Kidney glomerular epithelial cell (primary cell): Measurements from ENCODE around the gene HSPB7.
"Not testable (repeated sequence)": the region's sequence is repeated elsewhere in the genome, so short reads cannot be mapped to it uniquely, and the experiment has no call there.

ENCODE experiments used
- DNase-seq: peaks from one replicate; lab custom pipeline; 2025; lab: John Stamatoyannopoulos, UW

HSPB7 gene

DNA sequence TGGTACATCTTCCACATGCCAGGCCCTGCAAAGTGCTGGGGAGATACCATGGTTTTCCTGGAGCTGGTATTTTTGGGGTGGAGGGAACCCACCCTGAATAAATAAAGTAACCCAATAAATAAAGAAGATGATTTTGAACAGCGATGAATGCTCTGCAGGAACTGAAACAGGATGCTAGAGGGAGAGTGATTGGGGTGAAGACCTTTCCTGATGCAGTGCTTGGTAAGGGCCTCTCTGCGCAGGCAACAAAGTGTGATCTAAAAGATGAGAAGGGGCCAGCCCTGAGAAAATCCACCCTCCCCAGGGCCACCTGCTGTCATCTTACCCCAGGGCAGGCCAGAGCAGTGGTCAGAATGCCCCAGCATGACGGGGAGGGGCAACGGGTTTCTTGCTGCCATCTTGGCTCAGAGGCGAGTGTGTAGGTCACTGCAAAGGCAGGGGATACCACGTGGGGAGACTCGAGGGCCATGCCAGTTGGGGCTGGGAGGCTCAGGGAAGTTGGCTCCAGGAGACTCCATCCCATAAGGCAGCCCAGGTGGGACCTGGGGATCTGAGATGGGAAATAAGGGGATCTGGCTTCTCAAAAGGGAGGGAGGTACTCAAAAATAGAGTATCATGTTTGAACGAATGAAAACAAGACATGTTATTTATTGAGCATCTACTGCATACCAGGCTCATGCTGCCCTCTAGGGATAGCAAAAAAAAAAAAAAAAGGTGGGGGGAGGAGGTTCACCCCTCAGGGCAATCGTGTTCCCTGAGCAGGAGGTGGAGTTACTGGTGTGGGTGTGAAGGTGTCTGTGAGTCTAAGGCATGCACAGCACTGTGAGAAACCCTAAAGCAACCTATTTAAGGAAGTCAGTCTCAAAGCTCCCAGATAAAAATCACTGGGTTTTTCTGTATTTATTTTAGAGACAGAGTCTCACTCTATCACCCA, 11.0 kb downstream of the HSPB7 start:
- no peak for DNase-seq

DNA sequence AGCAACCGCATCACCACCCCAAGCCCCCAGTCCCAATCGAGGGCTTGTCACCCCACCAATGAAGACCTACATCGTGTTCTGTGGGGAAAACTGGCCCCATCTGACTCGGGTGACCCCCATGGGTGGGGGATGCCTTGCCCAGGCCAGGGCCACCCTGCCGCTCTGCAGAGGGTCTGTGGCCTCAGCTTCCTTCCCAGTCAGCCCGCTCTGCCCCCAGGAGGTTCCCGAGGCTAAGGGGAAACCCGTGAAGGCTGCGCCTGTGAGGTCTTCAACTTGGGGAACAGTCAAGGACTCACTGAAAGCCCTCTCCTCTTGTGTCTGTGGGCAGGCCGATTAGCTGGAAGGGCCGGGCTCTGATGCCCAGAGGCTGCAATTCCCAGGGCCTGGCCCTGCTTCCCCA, 11.8 kb downstream of the HSPB7 start:
- DNase-seq = no peak

DNA sequence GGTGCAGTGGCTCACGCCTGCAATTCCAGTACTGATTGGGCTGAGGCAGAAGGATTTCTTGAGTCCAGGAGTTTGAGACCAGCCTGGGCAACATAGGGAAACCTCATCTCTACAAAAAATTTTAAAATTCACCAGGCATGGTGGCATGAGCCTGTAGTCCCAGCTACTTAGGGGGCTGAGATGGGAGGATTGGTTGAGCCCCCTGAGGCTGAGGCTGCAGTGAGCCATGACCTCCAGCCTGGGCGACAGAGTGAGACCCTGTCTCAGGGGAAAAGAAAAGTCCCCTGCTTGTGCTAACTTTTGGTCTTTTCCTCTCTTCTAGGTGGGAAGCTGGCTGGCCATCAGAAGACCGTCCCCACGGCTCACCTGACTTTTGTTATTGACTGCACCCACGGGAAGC, 12.2 kb downstream of the HSPB7 start:
- no peak for DNase-seq

DNA sequence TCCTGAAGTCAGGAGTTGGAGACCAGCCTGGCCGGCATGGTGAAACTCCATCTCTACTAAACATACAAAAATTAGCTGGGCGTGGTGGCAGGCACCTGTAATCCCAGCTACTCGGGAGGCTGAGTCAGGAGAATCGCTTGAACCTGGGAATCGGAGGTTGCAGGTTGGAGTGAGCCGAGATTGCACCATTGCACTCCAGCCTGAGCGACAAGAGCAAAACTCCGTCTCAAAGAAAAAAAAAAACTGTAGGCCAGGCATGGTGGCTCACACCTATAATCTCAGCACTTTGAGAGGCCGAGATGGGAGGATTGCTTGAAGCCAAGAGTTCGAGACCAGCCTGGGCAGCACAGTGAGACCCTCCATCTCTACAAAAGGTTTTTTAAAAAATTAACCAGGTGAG, 16.6 kb downstream of the HSPB7 start:
- not testable (repeated sequence) for DNase-seq

DNA sequence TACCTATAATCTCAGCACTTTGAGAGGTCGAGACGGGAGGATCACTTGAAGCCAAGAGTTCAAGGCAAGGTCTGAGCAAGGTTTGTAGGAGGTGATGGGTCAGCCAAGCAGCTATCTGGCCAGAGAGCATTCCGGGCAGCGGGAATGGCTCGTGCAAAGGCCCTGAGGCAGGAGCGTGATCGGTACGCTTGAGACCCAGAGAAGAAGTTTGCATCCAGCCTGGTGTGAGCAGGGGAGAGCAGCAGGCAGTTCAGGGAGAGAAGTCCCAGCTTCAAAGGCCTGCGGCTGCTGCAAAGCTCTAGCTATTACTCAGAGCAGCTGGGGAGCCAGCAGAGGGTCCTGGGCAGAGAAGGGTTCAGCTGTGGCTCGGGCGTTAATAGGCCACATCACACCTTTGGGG, 18.9 kb downstream of the HSPB7 start:
- no peak for DNase-seq

DNA sequence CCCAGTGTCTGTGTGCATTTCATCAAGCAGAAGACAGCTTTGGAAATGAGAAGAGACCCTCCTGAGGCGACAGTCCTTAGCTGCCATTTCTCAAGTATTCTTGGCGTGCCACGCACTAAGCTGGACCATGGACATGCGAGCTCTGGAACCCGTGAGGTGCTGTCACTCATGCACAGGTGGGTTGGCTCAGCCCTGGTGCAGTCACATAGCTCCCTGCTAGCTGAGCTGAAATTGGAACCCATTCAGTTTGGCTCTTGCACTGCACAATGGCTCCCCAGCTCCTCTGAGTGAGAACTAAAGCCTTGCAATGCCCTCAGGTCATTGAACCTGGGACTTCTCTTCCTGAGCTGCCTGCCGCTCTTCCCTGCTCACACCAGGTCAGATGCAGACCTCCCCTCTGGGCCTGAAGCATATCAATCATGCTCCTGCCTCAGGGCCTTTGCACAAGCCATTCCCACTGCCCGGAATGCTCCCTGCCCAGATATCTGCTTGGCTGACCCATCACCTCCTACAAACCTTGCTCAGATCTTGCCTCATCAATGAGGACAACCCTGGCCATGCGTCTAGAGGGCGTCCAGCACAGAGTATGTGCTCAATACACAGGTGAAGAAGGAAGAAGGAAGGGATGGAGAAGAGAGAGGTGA, 20.1 kb downstream of the HSPB7 start:
- no peak for DNase-seq

DNA sequence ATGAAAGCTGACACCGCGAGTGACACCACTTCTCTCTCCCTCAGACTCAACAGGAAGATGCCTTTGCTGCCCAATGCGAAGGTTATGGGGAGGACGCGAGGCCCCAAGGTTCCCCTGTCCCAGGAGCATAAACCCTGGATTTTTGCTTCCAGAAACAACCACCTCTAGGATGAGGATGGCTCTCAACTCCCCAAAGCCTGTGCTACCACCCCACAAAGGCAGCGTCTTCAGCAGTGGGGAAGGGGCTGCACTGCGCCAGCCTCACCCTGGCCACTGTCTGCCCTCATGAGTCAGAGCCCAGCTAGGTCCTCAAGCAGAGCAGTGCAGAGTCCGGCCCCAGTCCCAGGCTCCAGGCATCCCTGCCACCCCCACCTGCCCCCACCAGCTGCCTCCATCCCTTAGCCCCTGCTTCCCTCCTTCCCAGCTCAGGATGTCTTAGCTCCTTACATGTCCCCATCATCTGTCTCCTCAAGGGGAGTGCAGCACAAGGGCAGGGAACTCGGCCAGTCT, 20.7 kb downstream of the HSPB7 start:
- DNase-seq = no peak

DNA sequence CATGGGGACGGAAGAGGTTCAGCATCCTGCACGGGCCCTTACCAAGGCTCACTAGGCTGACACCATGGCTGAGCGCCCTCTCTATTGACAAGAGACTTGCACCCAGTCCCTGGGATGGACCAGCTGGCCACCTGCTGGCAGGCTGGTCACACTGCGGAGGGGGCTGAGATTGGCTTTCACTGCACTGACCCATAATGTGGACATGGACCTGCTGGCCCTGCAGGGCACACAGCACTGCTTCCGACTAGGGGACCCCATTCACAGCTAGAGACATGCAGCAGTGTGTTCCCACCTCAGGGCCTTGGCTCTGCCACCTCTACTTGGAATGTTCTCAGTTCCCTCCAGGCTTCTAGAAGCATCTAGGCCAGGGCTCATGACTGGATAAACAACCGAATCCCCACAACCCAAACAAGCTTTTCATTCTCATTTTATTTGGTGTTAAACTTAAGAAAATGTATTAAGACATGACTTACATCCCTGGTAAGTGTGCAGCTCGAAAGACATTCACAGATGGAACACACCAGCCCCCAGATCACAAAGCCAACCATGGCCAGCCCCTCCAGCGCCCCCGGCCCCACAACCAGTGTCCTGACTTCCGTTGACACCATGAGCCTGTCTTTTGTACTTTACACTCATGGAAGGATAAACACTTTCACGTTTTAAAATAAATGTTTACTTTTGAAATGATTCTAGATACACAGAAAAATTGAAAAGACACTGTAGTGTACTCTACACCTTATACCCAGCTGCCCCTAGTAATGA, 23.1 kb downstream of the HSPB7 start:
- DNase-seq = no peak

DNA sequence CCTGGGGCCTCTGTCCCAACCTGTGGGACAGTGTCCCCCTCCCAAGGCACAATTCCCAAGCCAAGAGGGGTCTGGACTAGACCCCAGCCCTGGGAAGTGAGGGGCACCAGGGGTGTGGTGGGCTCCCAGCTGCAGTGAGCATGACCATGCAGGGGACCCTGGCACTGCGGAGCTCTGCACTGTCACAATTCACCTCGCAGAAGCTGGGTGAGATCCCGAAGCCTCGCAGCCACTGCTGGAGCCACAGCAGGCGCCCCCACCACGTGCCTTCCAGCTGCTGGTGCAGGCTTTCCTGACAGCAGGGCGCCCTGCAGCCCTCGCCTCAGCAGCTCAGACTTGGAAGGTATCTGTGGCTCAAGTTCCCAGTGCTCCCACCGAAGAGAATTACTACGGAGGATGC, 23.8 kb downstream of the HSPB7 start:
- DNase-seq = no peak

DNA sequence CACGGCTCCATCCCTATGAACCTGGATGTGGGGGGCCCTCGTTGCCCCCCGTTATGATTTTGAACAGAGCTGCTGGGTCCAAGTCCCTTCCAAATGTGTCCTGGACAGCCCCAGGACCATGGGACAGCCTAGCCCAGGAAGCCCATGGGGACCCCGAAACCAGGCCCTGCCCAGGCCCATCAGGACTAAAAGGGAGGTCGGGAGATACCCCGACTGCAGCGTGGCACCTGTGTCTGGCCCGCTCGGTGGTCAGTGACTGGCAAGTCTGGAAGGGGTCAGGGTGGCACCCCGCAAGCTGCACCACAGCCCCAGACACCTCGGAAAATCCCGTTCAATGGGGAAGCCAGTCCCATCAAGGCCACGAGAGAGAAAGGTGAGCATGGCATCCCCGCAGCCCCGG, 24.2 kb downstream of the HSPB7 start:
- no peak for DNase-seq

DNA sequence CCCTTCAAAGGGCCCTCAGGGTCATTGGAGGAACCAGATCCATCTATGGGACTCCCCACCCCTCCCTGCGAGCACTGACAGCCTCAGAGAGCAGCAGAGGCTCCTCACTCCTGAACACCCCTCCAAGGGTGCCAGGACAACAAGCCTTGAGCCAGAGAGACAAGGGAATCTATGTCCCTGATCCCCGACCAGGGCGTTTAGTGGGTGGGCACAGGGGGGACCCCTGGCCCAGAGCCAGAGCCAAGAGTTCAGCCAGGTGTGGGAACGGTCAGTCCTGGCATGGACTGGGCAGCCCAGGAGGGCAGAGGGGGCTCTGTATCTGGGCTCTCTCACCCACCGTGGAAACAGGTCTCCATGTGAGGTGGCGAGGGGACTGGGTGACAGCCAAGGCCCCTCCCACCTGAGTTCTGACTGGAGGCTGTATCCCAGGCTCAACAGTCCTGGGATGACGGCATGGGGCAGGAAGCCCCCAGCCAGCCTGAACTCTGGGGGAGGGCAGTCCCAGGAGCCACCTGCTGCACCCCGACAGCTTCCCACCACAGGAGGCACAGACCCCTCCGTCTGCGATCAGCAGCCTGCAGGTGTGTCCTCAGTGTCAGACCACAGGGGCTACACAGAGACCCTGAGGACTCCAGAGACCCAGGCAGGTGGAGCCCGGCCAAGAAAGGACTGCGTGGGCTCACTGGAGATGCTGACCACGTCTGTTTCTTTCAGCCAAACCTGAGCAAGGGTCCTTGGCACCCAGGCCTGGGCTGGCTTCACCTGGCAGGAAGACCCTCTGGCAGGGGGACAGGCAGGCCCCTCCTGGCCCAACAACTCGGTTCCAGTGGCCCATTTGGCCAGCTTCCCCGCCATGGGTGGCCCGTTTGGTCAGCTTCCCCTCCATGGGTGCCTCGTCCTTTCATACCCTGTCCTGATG, 25.0 kb downstream of the HSPB7 start:
- DNase-seq = no peak

DNA sequence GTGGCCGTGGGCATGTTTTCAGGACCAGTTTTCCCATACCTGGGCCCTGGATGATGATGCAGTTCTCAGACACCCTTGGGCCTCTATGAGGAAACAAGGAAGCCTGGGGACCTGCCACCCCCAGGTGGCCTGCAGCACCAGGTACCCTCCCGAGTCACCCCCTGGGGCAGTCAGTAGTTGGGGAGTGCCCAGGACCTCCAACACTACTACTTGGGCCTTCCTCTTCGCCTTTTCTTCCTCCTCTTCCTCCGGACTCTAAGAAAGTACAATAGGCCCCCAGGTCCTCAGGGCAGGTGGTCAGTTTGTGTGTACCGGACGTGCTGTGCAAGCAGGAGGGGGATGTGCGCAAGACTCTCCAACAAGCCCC, 25.7 kb downstream of the HSPB7 start:
- DNase-seq = no peak

DNA sequence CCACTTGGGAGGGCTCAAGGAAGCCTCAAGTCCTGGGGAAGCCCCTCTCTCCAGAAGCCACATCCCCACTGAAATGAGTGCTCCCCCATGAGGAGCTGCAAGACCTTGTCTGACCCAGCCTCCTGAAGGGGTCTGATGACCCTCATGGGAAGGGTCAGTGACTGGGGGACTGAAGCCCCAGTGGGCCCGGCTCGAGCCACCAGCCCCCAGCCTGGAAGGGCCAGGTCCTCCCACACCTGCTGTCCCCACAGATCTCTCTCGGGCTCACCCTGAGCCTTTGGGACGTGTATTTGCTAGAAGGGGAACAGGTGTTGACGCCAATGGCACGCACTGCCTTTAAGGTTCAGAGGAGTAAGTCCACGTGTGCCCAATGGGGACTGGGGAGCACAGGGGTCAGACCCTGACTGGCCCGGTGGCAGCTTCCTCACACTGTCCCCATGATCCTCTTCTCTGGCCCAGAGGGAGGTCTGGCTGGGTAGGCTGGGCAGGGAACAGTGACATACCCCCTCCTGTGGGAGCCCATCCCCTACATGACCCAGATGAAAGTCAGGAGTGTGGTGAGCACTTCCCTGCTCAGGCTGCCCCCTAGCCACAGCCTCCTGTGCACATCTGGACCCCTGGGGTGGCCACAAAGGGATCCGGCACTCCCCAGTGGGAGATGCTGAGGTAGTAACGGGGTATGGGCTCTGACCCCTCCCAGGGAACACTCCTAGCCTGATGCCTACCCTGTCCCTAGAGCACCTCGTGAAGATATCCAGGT, 26.2 kb downstream of the HSPB7 start:
- no peak for DNase-seq

DNA sequence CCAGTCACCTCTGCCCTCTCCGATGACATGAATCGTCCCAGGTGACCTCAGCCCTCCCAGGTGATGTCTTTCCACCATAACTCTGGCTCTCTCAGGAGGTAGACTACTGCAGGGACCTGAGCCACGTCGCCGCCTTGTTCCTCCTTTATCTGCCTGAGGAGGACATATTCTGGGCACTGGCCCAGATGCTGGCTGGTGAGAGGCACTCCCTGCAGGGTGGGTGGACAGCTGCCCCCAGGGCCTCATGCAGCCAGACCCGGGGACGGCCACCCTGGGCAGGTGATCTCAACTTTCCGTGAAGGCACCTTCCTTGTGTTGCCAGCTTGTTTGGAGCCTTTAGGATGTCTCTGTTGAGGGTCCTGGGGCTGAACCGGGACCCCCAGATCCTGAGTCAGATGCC, 28.1 kb downstream of the HSPB7 start:
- no peak for DNase-seq

DNA sequence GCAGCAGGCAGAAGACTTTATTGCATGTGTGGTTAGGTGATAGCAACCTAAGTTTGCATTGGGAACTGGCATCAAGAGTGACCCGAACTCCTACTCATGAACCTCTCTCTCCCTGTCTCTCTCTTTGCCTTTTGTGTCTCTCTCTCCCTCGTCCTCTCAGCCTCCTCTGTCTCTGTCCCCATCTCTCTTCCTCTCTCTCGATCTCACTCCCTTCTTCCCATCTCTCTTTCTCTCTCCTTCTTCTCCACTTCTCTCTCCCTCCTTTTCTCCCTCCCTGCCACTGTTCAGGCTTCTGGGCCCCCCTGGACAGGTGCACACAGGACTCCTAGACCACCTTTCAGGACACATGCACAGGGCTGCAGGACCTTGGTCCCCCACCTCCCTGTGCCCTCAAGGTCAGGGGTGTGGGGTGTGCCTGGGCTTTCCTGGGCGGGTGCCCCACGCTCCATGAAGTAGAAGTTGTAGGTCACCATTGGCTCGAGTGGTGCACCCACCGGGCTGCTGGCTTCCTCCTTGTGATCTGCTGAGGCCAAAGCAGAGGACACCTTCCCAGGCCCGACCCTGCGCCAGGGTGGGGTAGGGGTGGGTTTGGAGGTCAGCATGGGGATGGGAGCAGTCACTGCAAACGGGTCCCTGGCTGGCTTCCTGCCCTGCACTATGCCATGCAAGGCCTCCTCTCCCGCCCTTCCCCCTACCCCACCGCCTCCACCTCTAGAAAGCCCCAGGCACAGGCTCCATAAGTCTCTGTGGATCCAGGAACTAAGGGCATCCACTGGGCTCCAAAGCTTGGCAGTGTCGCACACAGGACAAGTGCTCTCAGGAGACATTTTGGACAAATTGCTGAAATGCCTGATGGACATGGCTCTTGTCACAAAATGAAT, 28.7 kb downstream of the HSPB7 start:
- DNase-seq = no peak

DNA sequence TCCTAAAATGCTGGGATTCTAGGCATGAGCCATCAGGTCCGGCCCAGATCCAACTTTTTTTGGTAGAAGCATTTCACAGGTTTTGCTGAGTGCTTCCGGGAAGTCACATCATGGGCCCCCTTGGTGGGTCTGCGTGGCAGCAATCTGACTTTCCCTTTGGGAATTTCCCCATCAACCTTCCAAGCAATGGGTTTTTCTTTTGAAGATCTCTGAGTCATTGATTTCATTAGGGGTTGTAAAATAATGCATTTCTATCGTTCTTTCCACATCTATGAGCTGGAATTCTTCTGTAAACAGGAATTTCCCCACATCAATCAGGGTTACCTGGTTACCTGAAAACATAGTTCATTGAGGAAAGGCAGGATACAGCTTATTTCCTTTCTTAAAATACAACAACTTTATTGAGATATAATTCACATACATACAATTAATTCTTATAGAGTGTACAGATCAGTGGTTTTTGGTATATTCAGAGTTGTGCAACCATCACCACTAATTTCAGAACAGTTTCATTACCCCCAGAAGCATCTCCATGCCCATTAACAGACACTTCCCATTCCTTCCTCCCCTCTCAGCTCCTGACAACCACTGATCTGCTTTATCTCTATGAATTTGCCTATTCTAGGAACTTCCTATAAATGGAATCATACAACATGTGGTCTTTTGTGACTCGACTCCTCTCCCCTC, 32.1 kb downstream of the HSPB7 start:
- peak; percentile 50 for DNase-seq

DNA sequence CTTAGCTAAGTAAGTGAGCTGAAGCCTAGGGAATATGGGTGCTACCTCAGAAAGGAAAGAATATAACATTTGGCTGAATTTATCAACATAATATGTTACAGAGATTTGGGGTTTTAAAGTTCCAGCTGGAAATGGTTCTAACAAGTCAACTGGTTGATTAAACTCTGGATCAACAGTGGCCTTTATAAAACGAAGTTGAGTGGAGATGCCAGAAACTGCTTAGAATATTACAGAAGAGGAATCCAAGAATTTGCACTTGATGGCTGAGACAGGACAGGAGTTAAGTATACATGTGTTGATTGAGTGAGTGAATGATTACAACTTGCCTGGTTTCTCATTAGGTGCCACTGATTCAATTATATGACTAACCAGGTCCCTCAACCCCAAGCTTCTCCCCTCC, 34.6 kb downstream of the HSPB7 start:
- DNase-seq = no peak

DNA sequence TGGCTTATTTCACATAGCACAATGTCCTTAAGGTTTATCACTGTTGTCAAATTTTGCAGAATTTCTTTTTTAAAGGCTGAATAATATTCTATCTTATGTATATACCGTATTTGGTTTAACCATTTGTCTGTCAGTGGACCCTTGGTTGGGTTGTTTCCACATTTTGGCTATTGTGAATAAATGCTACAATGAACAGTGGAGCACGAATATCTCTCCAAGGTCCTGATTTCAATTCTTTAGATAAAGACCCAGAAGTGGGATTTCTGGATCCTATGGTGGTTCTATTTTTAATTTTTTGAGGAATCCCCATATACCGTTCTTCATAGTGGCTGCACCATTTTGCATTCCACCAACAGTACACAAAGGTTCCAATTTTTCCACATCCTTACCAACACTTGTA, 36.2 kb downstream of the HSPB7 start:
- DNase-seq = no peak

DNA sequence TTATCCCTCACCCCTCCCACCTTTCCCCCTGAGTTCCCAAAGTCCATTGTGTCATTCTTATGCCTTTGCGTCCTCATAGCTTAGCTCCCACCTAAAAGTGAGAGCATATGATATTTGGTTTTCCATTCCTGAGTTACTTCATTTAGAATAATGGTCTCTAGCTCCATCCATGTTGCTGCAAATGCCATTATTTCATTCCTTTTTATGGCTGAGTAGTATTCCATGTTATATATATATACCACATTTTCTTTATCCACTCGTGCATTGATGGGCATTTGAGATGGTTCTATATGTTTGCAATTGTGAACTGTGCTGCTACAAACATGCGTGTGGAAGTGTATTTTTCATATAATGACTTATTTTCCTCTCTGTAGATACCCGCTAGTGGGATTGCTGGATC, 39.9 kb downstream of the HSPB7 start:
- DNase-seq = not testable (repeated sequence)
